SK-N-SH treated with all-trans-retinoic acid at 6 μM for 48 hours (cell line): Measurements from ENCODE around the gene CAMKMT.

Source experiments
- CSDC2 ChIP-seq: fragments of 250-450 bp; sonication (Bioruptor Pico); IDR thresholded peaks from 2 replicates; pipeline ENCODE4 v1.5.0; 2020; ENCODE audit warnings: mild to moderate bottlenecking, moderate library complexity
- GLIS3 ChIP-seq: fragments of 250-450 bp; sonication (Bioruptor Pico); IDR thresholded peaks from 2 replicates; pipeline ENCODE4 v1.5.0; 2020; ENCODE audit warnings: mild to moderate bottlenecking, moderate library complexity
- OSR1 ChIP-seq: fragments of 250-450 bp; sonication (Bioruptor Pico); IDR thresholded peaks from 2 replicates; pipeline ENCODE4 v1.8.0; 2022; ENCODE audit warnings: moderate library complexity, mild to moderate bottlenecking, inconsistent platforms
- PPARA ChIP-seq: fragments of 250-450 bp; sonication (Bioruptor Pico); IDR thresholded peaks from 2 replicates; pipeline ENCODE4 v1.5.0; 2020; ENCODE audit warnings: mild to moderate bottlenecking, borderline replicate concordance
- TF ChIP-seq, protein P1 (sequence below): fragments of 250-450 bp; sonication (Bioruptor Pico); IDR thresholded peaks from 2 replicates; pipeline ENCODE4 v1.8.0; 2021; ENCODE audit warnings: low read depth, mild to moderate bottlenecking, moderate library complexity, borderline replicate concordance

DNA sequence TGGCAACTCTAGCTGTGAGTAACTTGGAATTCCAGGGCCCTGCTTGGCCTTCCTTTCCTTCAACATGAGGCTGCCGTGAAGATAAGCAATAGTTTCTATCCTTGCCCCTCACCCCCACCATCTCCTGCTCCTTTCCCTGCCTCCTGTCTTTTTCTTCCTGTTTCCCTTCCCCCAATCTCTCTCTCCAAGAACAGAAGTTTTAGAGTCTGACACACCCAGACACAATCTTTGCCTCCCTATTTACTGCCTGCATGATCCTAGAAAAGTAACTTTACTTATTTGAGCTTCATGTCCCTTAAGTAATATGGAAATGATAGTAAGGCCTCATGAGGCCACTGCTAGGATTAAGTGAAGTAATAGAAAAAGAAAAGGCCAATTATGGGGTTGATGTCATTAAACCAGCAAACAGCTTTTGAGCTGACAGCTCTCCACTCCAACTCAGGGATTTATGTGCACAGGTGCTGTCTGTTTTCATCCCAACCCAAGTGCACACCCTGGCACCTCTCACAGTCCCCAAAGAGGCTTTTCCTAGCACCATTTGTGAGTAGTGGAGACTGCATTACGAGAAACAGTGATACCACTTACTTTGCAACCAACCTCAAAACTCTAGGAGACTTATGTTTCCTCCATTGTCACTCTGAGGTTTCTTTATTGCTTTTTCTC, 456.1 kb downstream of the CAMKMT start:
- TF ChIP-seq OSR1 = no peak
- TF ChIP-seq, protein P1, sequence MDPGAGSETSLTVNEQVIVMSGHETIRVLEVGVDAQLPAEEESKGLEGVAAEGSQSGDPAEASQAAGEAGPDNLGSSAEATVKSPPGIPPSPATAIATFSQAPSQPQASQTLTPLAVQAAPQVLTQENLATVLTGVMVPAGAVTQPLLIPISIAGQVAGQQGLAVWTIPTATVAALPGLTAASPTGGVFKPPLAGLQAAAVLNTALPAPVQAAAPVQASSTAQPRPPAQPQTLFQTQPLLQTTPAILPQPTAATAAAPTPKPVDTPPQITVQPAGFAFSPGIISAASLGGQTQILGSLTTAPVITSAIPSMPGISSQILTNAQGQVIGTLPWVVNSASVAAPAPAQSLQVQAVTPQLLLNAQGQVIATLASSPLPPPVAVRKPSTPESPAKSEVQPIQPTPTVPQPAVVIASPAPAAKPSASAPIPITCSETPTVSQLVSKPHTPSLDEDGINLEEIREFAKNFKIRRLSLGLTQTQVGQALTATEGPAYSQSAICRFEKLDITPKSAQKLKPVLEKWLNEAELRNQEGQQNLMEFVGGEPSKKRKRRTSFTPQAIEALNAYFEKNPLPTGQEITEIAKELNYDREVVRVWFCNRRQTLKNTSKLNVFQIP (CRISPR knock-in tag) = no peak
- no peak for TF ChIP-seq CSDC2 (CRISPR knock-in tag)
- no peak for TF ChIP-seq GLIS3
- no peak for TF ChIP-seq PPARA (CRISPR knock-in tag)
